GM18508 (cell line): ENCODE measurements around the gene TMEM131L.
"Not testable (repeated sequence)": the region's sequence is repeated elsewhere in the genome, so short reads cannot be mapped to it uniquely, and the experiment has no call there.

ENCODE experiments used
- ATAC-seq: cut with Tn5 transposase; IDR thresholded peaks from one replicate; pipeline ENCODE4 v1.9.1; 2021; ENCODE audit warnings: moderate number of reproducible peaks; ENCODE audit not compliant: insufficient read depth, unreplicated experiment

TMEM131L gene

GRCh38 chr4:153448003-153448731 lies 18.0 kb upstream of the TMEM131L start:
- no peak for ATAC-seq

- ATAC-seq = no peak
Observed at GRCh38 chr4:153449338-153449737, 16.8 kb upstream of the TMEM131L start.

GRCh38 chr4:153450544-153450917 lies 15.6 kb upstream of the TMEM131L start:
- ATAC-seq = no peak

- not testable (repeated sequence) for ATAC-seq
Observed at GRCh38 chr4:153451145-153451544, 15.0 kb upstream of the TMEM131L start.

- ATAC-seq = no peak
Observed at GRCh38 chr4:153451911-153452657, 14.1 kb upstream of the TMEM131L start.

- no peak for ATAC-seq
Observed at GRCh38 chr4:153452658-153453378, 13.3 kb upstream of the TMEM131L start.

- no peak for ATAC-seq
Observed at GRCh38 chr4:153453402-153453801, 12.8 kb upstream of the TMEM131L start.

- no peak for ATAC-seq
Observed at GRCh38 chr4:153458969-153459368, 7.2 kb upstream of the TMEM131L start.

GRCh38 chr4:153461549-153461948 lies 4.6 kb upstream of the TMEM131L start:
- ATAC-seq = not testable (repeated sequence)

- no peak for ATAC-seq
Observed at GRCh38 chr4:153464068-153464467, 2.1 kb upstream of the TMEM131L start.

GRCh38 chr4:153465140-153465539 lies 1.0 kb upstream of the TMEM131L start:
- no peak for ATAC-seq

GRCh38 chr4:153465615-153466080 lies 512 bp upstream of the TMEM131L start:
- no peak for ATAC-seq

- ATAC-seq = peak; percentile 31
Observed at GRCh38 chr4:153466949-153467896, 1.1 kb downstream of the TMEM131L start.

- no peak for ATAC-seq
Observed at GRCh38 chr4:153467897-153468262, 1.7 kb downstream of the TMEM131L start.

GRCh38 chr4:153468587-153468986 lies 2.4 kb downstream of the TMEM131L start:
- ATAC-seq = no peak

GRCh38 chr4:153469031-153469430 lies 2.9 kb downstream of the TMEM131L start:
- ATAC-seq = no peak

- ATAC-seq = not testable (repeated sequence)
Observed at GRCh38 chr4:153471071-153471697, 5.0 kb downstream of the TMEM131L start.

GRCh38 chr4:153471698-153472093 lies 5.5 kb downstream of the TMEM131L start:
- ATAC-seq = peak; percentile 26
